Right renal cortex interstitium (tissue), 3 donors: ENCODE data around the gene GCSAML. TPM values are rescaled to one million over a fixed set of nuclear protein-coding genes. Genes with fewer than 3 reads are reported as not detected.

Experiments used
- DNase-seq, 3 donors: peaks; one replicate each; pipeline ENCODE4 v3.0.0-alpha.2; 2013; ENCODE audit warnings: low read depth in 3 of 3, low spot score in 2 of 3
- polyA plus RNA-seq, 3 donors: library from polyadenylated mRNA; unstranded; fragments of 120-200 nt; gene quantifications; one replicate each; pipeline ENCODE4 v1.2.1, GENCODE V29; 2013; ENCODE audit not compliant: insufficient read length in 3 of 3

GCSAML gene
- polyA plus RNA-seq, 3 donors = 0.69 to 1.1 (median 0.71) TPM

- DNase-seq = no peak
These were observed 13.3 kb downstream of the GCSAML start for GRCh38 chr1:247562198-247562597.

DNA sequence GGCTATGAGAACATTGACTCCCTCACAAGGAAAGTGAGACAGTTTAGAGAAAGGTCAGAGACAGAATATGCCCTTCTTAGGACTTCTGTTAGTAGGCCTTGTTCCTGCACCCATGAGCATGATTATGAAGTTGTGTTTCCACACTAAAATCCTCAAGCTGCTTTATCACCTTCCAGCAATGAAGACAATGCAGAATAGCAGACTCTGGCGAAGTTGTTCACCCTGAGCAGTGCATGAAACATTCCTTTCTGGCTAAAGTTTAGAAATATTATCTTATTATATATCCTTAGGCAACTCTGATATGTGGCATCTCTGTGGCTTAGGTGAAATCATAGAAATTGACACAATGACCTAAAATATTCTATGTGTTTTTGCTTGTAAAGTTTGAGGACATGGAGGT lies 25.3 kb downstream of the GCSAML start:
- no peak for DNase-seq

DNA sequence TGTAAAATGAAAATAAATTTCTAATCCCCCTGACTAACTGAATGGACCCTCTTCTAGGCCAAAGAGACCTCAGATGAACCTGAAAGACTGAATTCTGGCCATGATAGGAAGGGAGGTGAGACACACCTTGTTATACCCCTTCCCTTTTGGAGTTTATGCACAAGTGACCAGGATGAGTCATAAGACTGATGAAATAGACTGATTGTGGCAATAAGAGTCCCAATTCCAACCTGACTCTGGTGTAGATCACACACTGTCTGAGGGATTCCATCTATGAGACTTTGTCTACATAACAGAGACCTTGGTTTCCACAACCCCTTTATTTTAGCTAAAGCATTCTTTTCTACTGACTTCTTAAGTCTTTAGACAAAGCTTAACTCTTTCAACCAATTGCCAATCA lies 25.7 kb downstream of the GCSAML start:
- no peak for DNase-seq

DNA sequence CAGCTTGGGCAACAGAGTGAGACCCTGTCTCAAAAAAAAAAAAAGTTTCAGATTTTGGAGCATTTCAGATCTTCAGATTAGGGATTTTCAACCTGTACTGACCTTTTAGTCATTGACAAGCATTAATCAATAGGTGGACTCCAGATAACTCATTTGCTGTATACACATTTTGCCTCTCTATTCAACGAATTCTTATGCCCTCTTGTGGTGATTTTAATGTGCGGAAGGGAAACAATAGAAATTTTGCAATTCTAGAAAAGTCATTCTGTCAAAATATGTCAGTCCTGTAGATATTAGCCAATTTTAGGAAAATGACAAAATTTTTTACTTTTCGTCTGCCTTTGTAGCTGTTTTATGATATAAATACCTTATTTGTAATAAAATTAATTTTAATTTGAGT lies 27.6 kb downstream of the GCSAML start:
- DNase-seq = no peak

DNA sequence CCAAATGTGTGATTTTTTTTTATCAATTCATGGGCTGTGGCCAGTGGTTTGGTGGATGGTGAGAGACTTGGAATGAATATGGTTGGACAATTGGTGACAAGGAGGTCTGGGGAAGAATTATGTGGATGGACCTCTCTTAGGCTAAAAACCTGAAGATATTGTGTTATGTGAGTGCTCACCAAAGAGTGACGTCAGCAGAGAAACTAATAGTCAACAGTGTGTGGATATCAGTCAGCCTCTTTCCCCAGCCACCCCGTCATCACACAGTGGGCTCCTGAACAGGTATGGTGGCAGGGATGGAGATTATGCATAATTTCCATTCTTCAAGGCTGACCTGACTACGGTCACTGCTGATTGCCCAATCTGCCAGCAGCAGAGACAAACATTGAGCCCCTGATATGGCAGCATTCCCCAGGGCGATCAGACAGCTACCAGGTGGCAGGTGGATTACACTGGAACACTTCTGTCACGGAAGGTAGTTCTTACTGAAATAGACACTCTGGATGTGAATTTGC lies 30.1 kb downstream of the GCSAML start:
- no peak for DNase-seq

DNA sequence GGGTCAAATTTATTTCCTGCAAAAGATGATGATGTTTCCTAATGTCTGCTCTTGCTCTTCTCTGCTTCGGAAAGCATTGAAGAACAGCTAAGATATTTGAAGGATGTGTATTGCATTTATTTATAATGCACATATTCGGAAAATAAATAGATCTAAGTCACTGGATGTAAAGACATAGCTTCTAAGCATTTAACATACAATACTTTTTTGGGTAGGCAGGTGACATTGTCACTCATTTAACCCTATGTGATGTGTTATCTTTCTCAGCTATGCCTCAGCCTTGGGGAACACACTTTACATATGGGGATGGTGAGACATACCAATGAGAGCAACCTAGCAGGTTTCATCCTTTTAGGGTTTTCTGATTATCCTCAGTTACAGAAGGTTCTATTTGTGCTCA lies 39.1 kb downstream of the GCSAML start, which contains the start of gene OR2G2:
TSS of gene OR2G2 (plus strand) at position 301 of the 400 bp plus-strand sequence. CDS start at position 301, 0 bp downstream.
- no peak for DNase-seq

- no peak for DNase-seq
These were observed 56.4 kb downstream of the GCSAML start, which contains the start of gene OR2G3 for GRCh38 chr1:247605286-247605685. Gene OR2G3 (plus strand): TSS chr1:247605586. CDS start chr1:247605586, 0 bp downstream.

DNA sequence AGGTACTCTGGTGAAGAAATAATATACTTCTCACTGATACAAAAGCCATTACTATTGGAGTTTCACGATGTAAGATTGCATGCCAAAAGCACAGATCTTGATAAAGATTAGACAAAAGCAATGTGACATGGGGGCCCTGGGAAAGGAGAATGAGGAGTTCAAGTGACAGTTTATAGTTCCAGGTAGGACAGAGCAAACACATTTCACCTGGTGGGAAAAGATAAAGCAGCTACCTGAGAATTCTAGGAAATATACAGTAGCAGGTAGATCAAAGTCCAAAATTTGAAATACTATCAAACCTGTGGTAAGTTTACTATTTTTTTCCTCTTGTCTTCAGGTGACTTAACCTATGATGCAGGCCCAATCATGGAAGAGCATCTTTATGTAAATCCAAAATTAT lies 64.5 kb downstream of the GCSAML start:
- DNase-seq = no peak

- no peak for DNase-seq
These were observed 65.7 kb downstream of the GCSAML start for GRCh38 chr1:247614625-247615024.

Other genes starting within 250 kb of the GCSAML start
- gene ZNF496, start 217.3 kb upstream of the GCSAML start, polyA plus RNA-seq = 10 to 100 TPM; 34.1 to 35.0 (median 34.3) TPM
- gene NLRP3, start 133.0 kb upstream of the GCSAML start, polyA plus RNA-seq = 1 to 10 TPM in 2 of 3 donors, under 1 TPM in 1; 0.90 to 1.2 (median 1.0) TPM
- under 1 TPM in 2 of 3 donors, not detected in 1; 0.07 to 0.18 TPM for gene OR2B11, start 91.0 kb upstream of the GCSAML start, polyA plus RNA-seq
- gene OR2C3, start 12.7 kb upstream of the GCSAML start, polyA plus RNA-seq = 1 to 10 TPM in 1 of 3 donors, under 1 TPM in 2; 0.48 to 1.3 (median 0.71) TPM
- not detected for gene OR2G2, start 39.2 kb downstream of the GCSAML start, polyA plus RNA-seq
- not detected for gene OR2G3, start 56.5 kb downstream of the GCSAML start, polyA plus RNA-seq
- gene OR13G1, start 130.6 kb downstream of the GCSAML start, polyA plus RNA-seq = not detected
- gene OR6F1, start 167.5 kb downstream of the GCSAML start, polyA plus RNA-seq = not detected
- gene OR14K1, start 189.5 kb downstream of the GCSAML start, polyA plus RNA-seq = not detected
- gene OR14A2, start 199.0 kb downstream of the GCSAML start, polyA plus RNA-seq = not detected
- gene OR1C1, start 211.4 kb downstream of the GCSAML start, polyA plus RNA-seq = under 1 TPM in 1 of 3 donors, not detected in 2; 0.12 TPM